Measurements from ENCODE around the gene ATP9B.
"Not testable (repeated sequence)": the region's sequence is repeated elsewhere in the genome, so short reads cannot be mapped to it uniquely, and the experiment has no call there.

The ATP9B gene

GRCh38 chr18:79136742-79137141, 67.5 kb downstream of the ATP9B start:
- DNase-seq (ENCODE audit: low read depth in 2 of 3, low spot score in 2 of 3) = no peak

GRCh38 chr18:79139206-79139605, 70.0 kb downstream of the ATP9B start:
- DNase-seq (ENCODE audit: low read depth in 2 of 3, low spot score in 2 of 3) = no peak

GRCh38 chr18:79147014-79147413, 77.8 kb downstream of the ATP9B start:
- no peak for DNase-seq (ENCODE audit: low read depth in 2 of 3, low spot score in 2 of 3)

- DNase-seq (ENCODE audit: low read depth in 2 of 3, low spot score in 2 of 3) = no peak
Measured at GRCh38 chr18:79151191-79151590, 82.0 kb downstream of the ATP9B start.

- no peak for DNase-seq (ENCODE audit: low read depth in 2 of 3, low spot score in 2 of 3)
Measured at GRCh38 chr18:79156327-79156726, 87.1 kb downstream of the ATP9B start.

- no peak for DNase-seq (ENCODE audit: low read depth in 2 of 3, low spot score in 2 of 3)
Measured at GRCh38 chr18:79164706-79165105, 95.5 kb downstream of the ATP9B start.

- no peak for DNase-seq (ENCODE audit: low read depth in 2 of 3, low spot score in 2 of 3)
Measured at GRCh38 chr18:79166702-79167101, 97.5 kb downstream of the ATP9B start.

- no peak for DNase-seq (ENCODE audit: low read depth in 2 of 3, low spot score in 2 of 3)
Measured at GRCh38 chr18:79167526-79168190, 98.5 kb downstream of the ATP9B start.

- DNase-seq (ENCODE audit: low read depth in 2 of 3, low spot score in 2 of 3) = no peak
Measured at GRCh38 chr18:79169958-79170555, 100.9 kb downstream of the ATP9B start.

- not testable (repeated sequence) for DNase-seq (ENCODE audit: low read depth in 2 of 3, low spot score in 2 of 3)
Measured at GRCh38 chr18:79172331-79172730, 103.1 kb downstream of the ATP9B start.

- no peak for DNase-seq (ENCODE audit: low read depth in 2 of 3, low spot score in 2 of 3)
Measured at GRCh38 chr18:79173742-79174141, 104.5 kb downstream of the ATP9B start.

GRCh38 chr18:79178113-79178531, 108.9 kb downstream of the ATP9B start:
- DNase-seq (ENCODE audit: low read depth in 2 of 3, low spot score in 2 of 3) = no peak

- DNase-seq (ENCODE audit: low read depth in 2 of 3, low spot score in 2 of 3) = no peak
Measured at GRCh38 chr18:79182047-79182713, 113.0 kb downstream of the ATP9B start.

GRCh38 chr18:79185648-79186047, 116.5 kb downstream of the ATP9B start:
- no peak for DNase-seq (ENCODE audit: low read depth in 2 of 3, low spot score in 2 of 3)

- DNase-seq (ENCODE audit: low read depth in 2 of 3, low spot score in 2 of 3) = no peak
Measured at GRCh38 chr18:79186649-79187048, 117.5 kb downstream of the ATP9B start.

GRCh38 chr18:79187532-79188277, 118.5 kb downstream of the ATP9B start:
- DNase-seq (ENCODE audit: low read depth in 2 of 3, low spot score in 2 of 3) = no peak

- no peak for DNase-seq (ENCODE audit: low read depth in 2 of 3, low spot score in 2 of 3)
Measured at GRCh38 chr18:79191418-79191817, 122.2 kb downstream of the ATP9B start.

- DNase-seq (ENCODE audit: low read depth in 2 of 3, low spot score in 2 of 3) = no peak
Measured at GRCh38 chr18:79191956-79192355, 122.8 kb downstream of the ATP9B start.

GRCh38 chr18:79193826-79194225, 124.6 kb downstream of the ATP9B start:
- DNase-seq (ENCODE audit: low read depth in 2 of 3, low spot score in 2 of 3) = no peak

GRCh38 chr18:79195716-79196683, 126.8 kb downstream of the ATP9B start:
- no peak for DNase-seq (ENCODE audit: low read depth in 2 of 3, low spot score in 2 of 3)

GRCh38 chr18:79197531-79197930, 128.3 kb downstream of the ATP9B start:
- no peak for DNase-seq (ENCODE audit: low read depth in 2 of 3, low spot score in 2 of 3)

Measured in activated CD8-positive, alpha-beta memory T cell treated with anti-CD3 and anti-CD28 coated beads for 48 hours (primary cell).